Adrenal gland (tissue), 12 donors: ENCODE data around the gene TRIM27. TPM values are rescaled to one million over a fixed set of nuclear protein-coding genes. Genes with fewer than 3 reads are reported as not detected.

Experiments
- polyA plus RNA-seq, 3 donors: library from polyadenylated mRNA; stranded (reverse); fragments of 200-250 nt in 2 of 3; fragments of 350-450 nt in 1 of 3; fragmentation: Illumina TruSeq in 1 of 3; extraction: RNeasy Lipid Tissue Mini Kit (QIAGEN cat#74804) in 1 of 3; gene quantifications; one replicate each; pipeline ENCODE4 v1.2.3, GENCODE V29; 2013 to 2014
- small RNA-seq, 2 donors: library from RNA; depleted of rRNA; stranded (forward); fragments of <200 nt; gene quantifications; one replicate each; pipeline ENCODE3, GENCODE V24; 2016
- total RNA-seq, 9 donors: library from RNA; depleted of rRNA in 4 of 9; stranded (reverse); fragments of >200 nt in 4 of 9; fragments of 120-200 nt in 1 of 9; fragmentation: NEBNext Ultra II Directional in 1 of 9; extraction: Animal tissue kit (Norgen Biotek cat#: 25700) in 1 of 9; gene quantifications; one replicate each; pipeline versions ENCODE4 v1.1.0 to v1.2.4, GENCODE V29; 2013 to 2023
- donor health status: healthy with polysubstance abuse.
- donor health status: Bipolar disorder and iron deficiency.
- donor health status: DM: yes; HTN: yes; CAD: no.
- donor health status: DM: no; HTN: no; CAD: no.
- donor health status: DM: no; HTN: no; CAD: no.
- donor health status: DM: yes; HTN: yes; CAD: no.

TRIM27 gene
- total and polyA plus RNA-seq, 12 donors: 38.3 to 72.2 (median 49.7) TPM

Small RNAs within 50 kb of the gene (small RNA-seq; reads per million reads assigned to genes)
- gene RNU6-930P: 0 reads per million in 2 donors

Other genes with a start within 250 kb of the TRIM27 start
- 1 to 10 TPM in 3 of 9 donors, under 1 TPM in 4, not detected in 2; 0.41 to 2.7 (median 0.98) TPM for gene ZNF311, start 81.3 kb upstream of the TRIM27 start, total RNA-seq
- gene ZNF311, start 81.3 kb upstream of the TRIM27 start, polyA plus RNA-seq: 1 to 10 TPM; 1.0 to 2.6 (median 1.4) TPM
- gene OR2W1, start 121.2 kb upstream of the TRIM27 start, total RNA-seq: not detected
- not detected for gene OR2W1, start 121.2 kb upstream of the TRIM27 start, polyA plus RNA-seq
- gene OR2B3, start 163.3 kb upstream of the TRIM27 start, total RNA-seq: not detected
- not detected for gene OR2B3, start 163.3 kb upstream of the TRIM27 start, polyA plus RNA-seq
- not detected for gene OR2J1, start 175.5 kb upstream of the TRIM27 start, total RNA-seq
- not detected for gene OR2J1, start 175.5 kb upstream of the TRIM27 start, polyA plus RNA-seq
- gene OR2J3, start 184.1 kb upstream of the TRIM27 start, total RNA-seq: not detected
- gene OR2J3, start 184.1 kb upstream of the TRIM27 start, polyA plus RNA-seq: not detected
- gene OR2J2, start 246.9 kb upstream of the TRIM27 start, total RNA-seq: not detected
- gene OR2J2, start 246.9 kb upstream of the TRIM27 start, polyA plus RNA-seq: not detected